Measurements from ENCODE around the gene MAPK12.

Gene MAPK12

GRCh38 chr22:50253046-50253915 lies 8.2 kb downstream of the MAPK12 start:
- Histone ChIP-seq H3K9me3 (ENCODE audit: control insufficient read depth, low read length) (no peaks in the 10 kb centered on the region), H3K27me3 (replicated peaks; ENCODE audit: control insufficient read depth, insufficient read depth, low read length) (no peaks in the 10 kb centered on the region), H3K36me3 (ENCODE audit: control insufficient read depth, insufficient read depth, low read length, severe bottlenecking) (no peaks in the 10 kb centered on the region), H3K4me1 (ENCODE audit: control insufficient read depth, insufficient read depth, low read length) (peaks cover 13% of the 10 kb centered on the region), H3K4me3 (ENCODE audit: low read length) (no peak overlapping the region), H3K9ac (ENCODE audit: low read length) (no peak overlapping the region)
- no peak for DNase-seq (ENCODE audit: low read depth)

- H3K36me3 ChIP-seq (ENCODE audit: control insufficient read depth, insufficient read depth, low read length, severe bottlenecking), result peaks cover 2% of the 10 kb centered on the region
- H3K9ac ChIP-seq (ENCODE audit: low read length), result no peak overlapping the region
- no peak overlapping the region for H3K4me3 ChIP-seq (ENCODE audit: low read length)
- H3K4me1 ChIP-seq (ENCODE audit: control insufficient read depth, insufficient read depth, low read length), result peaks cover 13% of the 10 kb centered on the region
- no peaks in the 10 kb centered on the region for H3K9me3 ChIP-seq (ENCODE audit: control insufficient read depth, low read length)
- no peaks in the 10 kb centered on the region for H3K27me3 ChIP-seq (replicated peaks; ENCODE audit: control insufficient read depth, insufficient read depth, low read length)
- DNase-seq (ENCODE audit: low read depth), result peak; percentile 86
Measured at GRCh38 chr22:50252082-50253045, 9.1 kb downstream of the MAPK12 start.

GRCh38 chr22:50251477-50252081 lies 9.9 kb downstream of the MAPK12 start:
- peaks cover 13% of the 10 kb centered on the region for H3K4me1 ChIP-seq (ENCODE audit: control insufficient read depth, insufficient read depth, low read length)
- H3K36me3 ChIP-seq (ENCODE audit: control insufficient read depth, insufficient read depth, low read length, severe bottlenecking), result peaks cover 10% of the 10 kb centered on the region
- H3K27me3 ChIP-seq (replicated peaks; ENCODE audit: control insufficient read depth, insufficient read depth, low read length), result no peaks in the 10 kb centered on the region
- no peak for DNase-seq (ENCODE audit: low read depth)
- peak overlapping the region; percentile 94 for H3K9ac ChIP-seq (ENCODE audit: low read length)
- H3K9me3 ChIP-seq (ENCODE audit: control insufficient read depth, low read length), result no peaks in the 10 kb centered on the region
- H3K4me3 ChIP-seq (ENCODE audit: low read length), result peak overlapping the region; percentile 89

GRCh38 chr22:50250555-50251476 lies 10.7 kb downstream of the MAPK12 start, which contains the start of gene HDAC10:
TSS of gene HDAC10 (minus strand) at chr22:50251265. CDS start at chr22:50251032, 233 bp downstream.
- Histone ChIP-seq H3K27me3 (replicated peaks; ENCODE audit: control insufficient read depth, insufficient read depth, low read length) (no peaks in the 10 kb centered on the region), H3K9me3 (ENCODE audit: control insufficient read depth, low read length) (no peaks in the 10 kb centered on the region), H3K9ac (ENCODE audit: low read length) (peak within 1 kb of the TSS; percentile 94), H3K36me3 (ENCODE audit: control insufficient read depth, insufficient read depth, low read length, severe bottlenecking) (peaks cover 17% of the 10 kb centered on the region), H3K4me3 (ENCODE audit: low read length) (peak within 1 kb of the TSS; percentile 89), H3K4me1 (ENCODE audit: control insufficient read depth, insufficient read depth, low read length) (peaks cover 16% of the 10 kb centered on the region)
- peak; percentile 93 for DNase-seq (ENCODE audit: low read depth)

- Histone ChIP-seq H3K36me3 (ENCODE audit: control insufficient read depth, insufficient read depth, low read length, severe bottlenecking) (peaks cover 17% of the 10 kb centered on the region), H3K4me3 (ENCODE audit: low read length) (peak overlapping the region; percentile 89), H3K9ac (ENCODE audit: low read length) (peak overlapping the region; percentile 94), H3K9me3 (ENCODE audit: control insufficient read depth, low read length) (no peaks in the 10 kb centered on the region), H3K4me1 (ENCODE audit: control insufficient read depth, insufficient read depth, low read length) (peaks cover 21% of the 10 kb centered on the region), H3K27me3 (replicated peaks; ENCODE audit: control insufficient read depth, insufficient read depth, low read length) (no peaks in the 10 kb centered on the region)
- DNase-seq (ENCODE audit: low read depth), result no peak
Measured at GRCh38 chr22:50250249-50250554, 11.3 kb downstream of the MAPK12 start.

- no peak for DNase-seq (ENCODE audit: low read depth)
- Histone ChIP-seq H3K9ac (ENCODE audit: low read length) (peak overlapping the region; percentile 94), H3K4me1 (ENCODE audit: control insufficient read depth, insufficient read depth, low read length) (peaks cover 21% of the 10 kb centered on the region), H3K4me3 (ENCODE audit: low read length) (peak overlapping the region; percentile 89), H3K36me3 (ENCODE audit: control insufficient read depth, insufficient read depth, low read length, severe bottlenecking) (peaks cover 17% of the 10 kb centered on the region), H3K27me3 (replicated peaks; ENCODE audit: control insufficient read depth, insufficient read depth, low read length) (no peaks in the 10 kb centered on the region), H3K9me3 (ENCODE audit: control insufficient read depth, low read length) (no peaks in the 10 kb centered on the region)
Measured at GRCh38 chr22:50249341-50250248, 11.9 kb downstream of the MAPK12 start.

GRCh38 chr22:50248196-50249081 lies 13.0 kb downstream of the MAPK12 start:
- DNase-seq (ENCODE audit: low read depth), result no peak
- Histone ChIP-seq H3K4me3 (ENCODE audit: low read length) (no peak overlapping the region), H3K36me3 (ENCODE audit: control insufficient read depth, insufficient read depth, low read length, severe bottlenecking) (peaks cover 17% of the 10 kb centered on the region)

GRCh38 chr22:50247748-50248147 lies 13.7 kb downstream of the MAPK12 start:
- no peak overlapping the region for H3K4me3 ChIP-seq (ENCODE audit: low read length)
- H3K4me1 ChIP-seq (ENCODE audit: control insufficient read depth, insufficient read depth, low read length), result peaks cover 22% of the 10 kb centered on the region
- H3K27me3 ChIP-seq (replicated peaks; ENCODE audit: control insufficient read depth, insufficient read depth, low read length), result no peaks in the 10 kb centered on the region
- H3K9me3 ChIP-seq (ENCODE audit: control insufficient read depth, low read length), result no peaks in the 10 kb centered on the region
- DNase-seq (ENCODE audit: low read depth), result peak; percentile 31
- H3K36me3 ChIP-seq (ENCODE audit: control insufficient read depth, insufficient read depth, low read length, severe bottlenecking), result peaks cover 17% of the 10 kb centered on the region
- H3K9ac ChIP-seq (ENCODE audit: low read length), result no peak overlapping the region

More at GRCh38 chr22:50248196-50249081, 13.0 kb downstream of the MAPK12 start:
- Histone ChIP-seq H3K9me3 (ENCODE audit: control insufficient read depth, low read length) (no peaks in the 10 kb centered on the region), H3K27me3 (replicated peaks; ENCODE audit: control insufficient read depth, insufficient read depth, low read length) (no peaks in the 10 kb centered on the region), H3K4me1 (ENCODE audit: control insufficient read depth, insufficient read depth, low read length) (peaks cover 21% of the 10 kb centered on the region), H3K9ac (ENCODE audit: low read length) (no peak overlapping the region)

Measured in adipocyte (in vitro differentiated cells).